Measurements from ENCODE around the gene ANKIB1.
A peak's percentile ranks its signal among the peaks of the same experiment; 100 is the strongest.
"Not testable (repeated sequence)": the region's sequence is repeated elsewhere in the genome, so short reads cannot be mapped to it uniquely, and the experiment has no call there.

Gene ANKIB1, protein sequence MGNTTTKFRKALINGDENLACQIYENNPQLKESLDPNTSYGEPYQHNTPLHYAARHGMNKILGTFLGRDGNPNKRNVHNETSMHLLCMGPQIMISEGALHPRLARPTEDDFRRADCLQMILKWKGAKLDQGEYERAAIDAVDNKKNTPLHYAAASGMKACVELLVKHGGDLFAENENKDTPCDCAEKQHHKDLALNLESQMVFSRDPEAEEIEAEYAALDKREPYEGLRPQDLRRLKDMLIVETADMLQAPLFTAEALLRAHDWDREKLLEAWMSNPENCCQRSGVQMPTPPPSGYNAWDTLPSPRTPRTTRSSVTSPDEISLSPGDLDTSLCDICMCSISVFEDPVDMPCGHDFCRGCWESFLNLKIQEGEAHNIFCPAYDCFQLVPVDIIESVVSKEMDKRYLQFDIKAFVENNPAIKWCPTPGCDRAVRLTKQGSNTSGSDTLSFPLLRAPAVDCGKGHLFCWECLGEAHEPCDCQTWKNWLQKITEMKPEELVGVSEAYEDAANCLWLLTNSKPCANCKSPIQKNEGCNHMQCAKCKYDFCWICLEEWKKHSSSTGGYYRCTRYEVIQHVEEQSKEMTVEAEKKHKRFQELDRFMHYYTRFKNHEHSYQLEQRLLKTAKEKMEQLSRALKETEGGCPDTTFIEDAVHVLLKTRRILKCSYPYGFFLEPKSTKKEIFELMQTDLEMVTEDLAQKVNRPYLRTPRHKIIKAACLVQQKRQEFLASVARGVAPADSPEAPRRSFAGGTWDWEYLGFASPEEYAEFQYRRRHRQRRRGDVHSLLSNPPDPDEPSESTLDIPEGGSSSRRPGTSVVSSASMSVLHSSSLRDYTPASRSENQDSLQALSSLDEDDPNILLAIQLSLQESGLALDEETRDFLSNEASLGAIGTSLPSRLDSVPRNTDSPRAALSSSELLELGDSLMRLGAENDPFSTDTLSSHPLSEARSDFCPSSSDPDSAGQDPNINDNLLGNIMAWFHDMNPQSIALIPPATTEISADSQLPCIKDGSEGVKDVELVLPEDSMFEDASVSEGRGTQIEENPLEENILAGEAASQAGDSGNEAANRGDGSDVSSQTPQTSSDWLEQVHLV

DNA sequence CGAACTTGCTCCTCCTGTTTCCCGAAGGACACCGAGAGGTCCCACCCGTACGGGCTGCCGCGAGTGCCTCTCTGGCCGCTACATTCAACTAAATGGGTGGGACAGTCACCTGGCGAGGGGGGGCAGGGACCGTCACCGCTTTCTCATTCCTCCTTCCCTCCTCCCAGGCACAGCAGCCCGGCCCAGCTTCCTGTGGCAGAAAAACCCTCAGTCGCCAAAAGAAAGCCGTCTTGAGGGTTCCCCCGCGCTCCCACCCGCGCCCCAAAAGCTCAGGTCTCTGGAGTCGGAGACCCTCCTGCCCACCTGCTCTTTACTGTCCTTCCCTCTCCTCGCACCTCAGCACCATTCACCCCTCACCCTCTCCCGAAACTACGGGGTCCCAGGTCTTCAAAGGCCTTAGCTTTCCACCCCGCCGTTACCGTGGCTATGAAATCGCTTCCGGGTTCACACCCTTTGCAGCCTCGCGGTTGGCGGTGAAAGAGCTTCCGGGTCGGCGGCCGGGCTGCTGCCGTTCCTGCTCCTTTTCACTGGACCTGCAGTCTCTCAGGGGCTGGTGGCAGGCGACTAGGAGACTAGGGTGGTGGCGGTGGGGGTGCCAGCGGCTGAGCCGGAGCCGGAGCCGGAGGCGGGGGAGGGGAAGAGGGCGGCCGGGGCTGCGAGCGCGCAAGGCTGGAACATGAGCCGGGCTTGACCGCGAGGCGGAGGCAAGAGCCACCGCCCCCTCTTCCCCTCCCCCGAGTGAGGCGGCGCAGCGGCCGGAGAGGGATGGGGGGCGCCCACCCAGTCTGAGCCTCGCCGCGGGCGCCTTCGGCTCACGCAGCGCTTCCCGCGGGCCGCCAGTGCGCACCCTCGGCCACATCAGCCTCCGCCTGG is at the start of gene ANKIB1, which contains the start of gene KRIT1:
TSS of gene ANKIB1 (plus strand) at position 488 of the 873 bp plus-strand sequence. CDS start 49,005 bp downstream, outside the sequence.
TSS of gene KRIT1 (minus strand) at position 428 of the 873 bp plus-strand sequence. CDS start 3,779 bp downstream, outside the sequence.
- peak; percentile 73 to 77 for DNase-seq

DNA sequence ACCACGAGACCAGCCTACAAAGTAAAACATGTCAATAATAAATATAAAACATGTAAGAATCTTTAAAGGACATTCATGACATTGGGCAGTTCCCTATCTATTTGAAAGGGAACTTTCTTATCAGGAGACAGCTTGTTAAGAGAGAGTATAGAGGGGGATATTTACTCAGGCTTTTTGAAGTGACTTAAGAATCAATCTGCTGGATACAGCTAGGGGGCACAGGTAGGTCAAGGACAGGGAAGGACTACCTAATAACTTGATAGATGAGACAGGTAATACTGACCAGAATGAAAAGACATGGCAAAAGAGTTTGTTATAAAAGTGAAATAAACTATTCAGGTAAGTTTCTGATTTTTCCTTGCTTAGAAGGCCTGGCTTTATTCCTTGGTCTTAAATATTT is 45.0 kb upstream of the ANKIB1 start:
- no peak for DNase-seq

DNA sequence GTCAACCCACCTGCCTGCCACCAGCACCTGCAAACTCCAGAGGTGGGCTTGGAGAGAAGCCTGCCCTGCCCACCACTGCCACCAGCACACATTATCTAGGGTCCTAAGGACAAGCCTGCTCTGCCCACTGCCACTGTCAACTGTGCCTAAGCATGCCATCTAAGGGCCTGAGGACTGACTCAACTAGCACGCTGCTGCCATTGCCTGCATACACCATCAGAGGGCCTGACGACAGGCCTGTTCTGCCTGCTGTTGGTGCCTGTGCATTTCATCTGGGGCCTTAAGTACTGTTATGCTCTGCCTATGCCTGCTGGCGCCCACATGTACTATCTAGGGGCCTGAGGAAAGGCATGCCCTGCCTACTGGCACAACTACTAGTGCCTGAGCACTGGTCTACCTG is 39.8 kb upstream of the ANKIB1 start:
- no peak for DNase-seq

DNA sequence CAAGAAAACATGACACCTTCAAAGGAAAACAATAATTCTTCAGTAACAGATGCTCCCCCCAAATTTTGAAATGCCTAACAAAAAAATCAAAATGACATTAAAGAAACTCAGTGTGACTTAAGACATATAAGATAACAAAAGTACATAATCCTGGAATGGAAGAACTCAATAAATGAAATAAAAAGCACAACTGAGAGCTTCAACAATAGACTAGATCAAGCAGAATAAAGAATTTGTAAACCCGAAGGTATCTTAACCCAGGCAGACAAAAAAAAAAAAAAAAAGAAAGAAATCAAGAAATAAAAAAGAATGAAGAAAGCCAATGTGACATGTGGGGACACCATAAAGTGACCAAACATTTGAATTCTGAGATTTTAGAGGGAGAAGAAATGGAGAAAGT is 39.1 kb upstream of the ANKIB1 start:
- DNase-seq, result no peak

DNA sequence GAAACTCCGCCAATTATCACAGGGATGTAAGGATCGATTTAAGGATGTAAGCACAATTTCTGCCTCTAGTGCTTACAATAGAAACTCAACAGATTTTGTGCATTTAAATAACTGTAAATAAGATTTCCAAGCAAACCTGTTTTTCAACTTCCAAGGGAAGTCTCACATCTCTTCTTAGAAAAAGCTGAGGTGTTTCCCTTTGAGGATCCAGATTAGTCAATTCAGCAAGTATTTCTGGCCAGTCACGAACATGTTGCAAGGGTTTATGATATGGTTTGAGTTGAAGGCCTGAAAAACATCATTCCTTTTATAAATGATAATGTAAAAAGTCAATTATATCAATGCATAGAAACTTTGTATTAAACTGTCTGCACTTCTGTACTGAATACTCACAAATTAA is 24.0 kb upstream of the ANKIB1 start:
- no peak for DNase-seq

DNA sequence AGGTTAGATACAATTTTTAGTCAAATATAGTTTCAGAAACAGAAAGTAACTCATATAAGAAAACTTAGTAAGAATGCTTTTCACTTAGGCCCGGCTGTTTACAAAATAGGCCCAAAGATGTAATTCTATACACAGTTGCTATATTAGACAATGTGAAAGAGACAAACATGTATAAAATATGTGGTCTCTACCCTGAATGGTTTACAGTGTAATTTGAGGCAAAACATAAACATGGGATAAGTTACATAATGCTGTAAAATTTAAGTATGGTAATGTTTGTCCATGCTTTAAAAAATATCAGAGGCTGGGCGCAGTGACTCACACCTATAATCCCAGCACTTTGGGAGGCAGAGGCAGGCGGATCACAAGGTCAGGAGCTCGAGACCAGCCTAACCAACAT is 18.8 kb upstream of the ANKIB1 start:
- DNase-seq, result no peak

DNA sequence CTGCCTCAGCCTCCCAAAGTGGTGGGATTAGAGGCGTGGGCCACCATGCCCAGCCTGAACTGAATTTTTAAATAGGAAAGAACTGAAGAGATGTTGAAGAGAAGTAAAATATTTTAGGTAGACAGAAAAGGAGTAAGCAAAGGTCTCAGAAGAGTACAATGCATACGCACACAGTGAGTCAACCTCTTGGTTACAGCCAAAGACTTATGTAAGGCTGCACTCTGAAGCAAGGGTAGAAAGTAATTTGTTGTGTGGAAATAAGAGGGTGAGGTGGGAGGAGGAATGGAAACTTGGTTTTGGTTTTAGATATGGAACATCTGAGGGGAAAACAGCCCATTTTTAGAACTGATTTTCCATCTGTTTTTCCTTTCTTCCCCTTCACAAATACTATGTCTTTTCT is 17.7 kb upstream of the ANKIB1 start:
- no peak for DNase-seq

DNA sequence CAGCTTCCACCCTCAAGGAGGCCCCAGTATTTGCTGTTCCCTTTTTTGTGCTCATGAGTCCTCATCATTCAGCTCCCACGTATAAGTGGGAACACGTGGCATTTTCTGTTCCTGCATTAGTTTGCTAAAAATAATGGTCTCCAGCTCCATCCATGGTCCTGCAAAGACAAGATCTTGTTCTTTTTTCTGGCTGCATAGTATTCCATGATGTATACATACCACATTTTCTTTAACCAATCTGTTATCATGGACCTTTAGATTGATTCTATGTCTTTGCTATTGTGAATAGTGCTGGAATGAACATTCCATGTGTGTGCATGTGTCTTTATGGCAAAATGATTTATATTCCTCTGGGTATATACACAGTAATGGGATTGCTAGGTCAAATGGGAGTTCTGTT is 17.0 kb upstream of the ANKIB1 start:
- no peak for DNase-seq

DNA sequence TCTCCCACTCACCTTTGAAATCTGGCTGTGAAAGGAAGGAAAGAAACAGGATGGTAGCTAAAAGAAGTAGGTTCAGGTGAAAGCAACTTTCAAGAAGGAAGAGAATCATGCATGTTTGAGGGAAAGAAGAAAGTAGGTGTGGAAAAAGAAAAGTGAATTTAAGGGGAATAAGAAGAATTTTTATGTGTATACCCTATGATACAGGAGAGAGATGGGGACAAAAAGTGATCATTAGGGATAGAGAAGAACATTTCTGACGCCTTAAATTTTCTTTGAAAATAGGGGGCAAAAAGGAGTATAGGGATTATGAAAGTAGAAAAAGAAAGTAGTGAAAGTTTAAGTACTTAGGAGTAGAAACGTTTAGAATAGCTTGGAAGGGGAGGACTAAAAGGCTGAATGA is 15.2 kb upstream of the ANKIB1 start:
- no peak for DNase-seq

DNA sequence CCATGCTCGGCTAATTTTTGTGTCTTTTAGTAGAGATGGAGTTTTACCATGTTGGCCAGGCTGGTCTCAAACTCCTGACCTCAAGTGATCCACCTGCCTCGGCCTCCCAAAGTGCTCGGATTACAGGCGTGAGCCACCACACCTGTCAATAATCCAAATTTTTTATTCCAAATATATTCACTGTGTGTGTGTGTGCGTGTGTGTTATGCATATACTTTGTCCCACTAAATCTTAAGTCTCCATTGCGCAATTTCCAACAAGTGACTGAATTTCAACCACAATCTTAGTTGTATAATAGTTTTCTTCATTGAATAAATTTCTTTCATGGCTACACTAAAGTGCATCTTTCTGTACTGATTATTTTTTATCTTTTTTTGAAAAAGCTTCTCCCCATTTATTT is 2.8 kb upstream of the ANKIB1 start:
- DNase-seq, result peak; percentile 15 to 47

DNA sequence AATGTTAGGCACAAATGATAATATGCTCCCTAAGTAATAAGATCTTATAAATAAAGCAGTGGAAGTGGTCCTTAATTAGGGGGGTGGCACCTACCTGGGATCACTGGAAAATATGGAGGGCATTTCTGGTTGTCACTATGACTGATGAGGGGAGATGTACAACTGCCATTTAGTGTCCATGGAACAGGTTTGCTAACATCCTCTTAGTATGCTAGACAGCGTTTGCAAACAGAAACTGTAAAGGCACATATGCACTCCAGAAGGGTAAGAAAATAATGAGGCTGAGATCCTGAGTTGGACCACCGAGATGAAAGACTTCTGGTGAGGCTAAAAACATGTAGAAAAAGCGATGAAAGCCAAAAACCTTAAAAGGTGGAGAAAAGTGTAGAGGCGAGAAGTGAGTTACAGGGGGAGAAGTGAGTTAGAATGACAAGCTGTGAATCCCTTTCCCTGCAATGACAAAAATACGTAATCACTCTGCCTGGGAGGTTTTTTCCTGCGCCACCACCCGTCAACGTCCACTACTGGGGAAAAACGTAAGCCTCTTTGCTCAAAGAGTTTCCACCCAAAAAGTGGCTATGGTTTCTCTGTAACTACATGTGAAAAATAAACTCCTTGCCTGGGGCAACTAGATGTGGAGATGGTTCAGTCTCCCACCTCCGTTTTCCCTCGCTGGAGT is 827 bp upstream of the ANKIB1 start:
- peak; percentile 31 to 43 for DNase-seq

DNA sequence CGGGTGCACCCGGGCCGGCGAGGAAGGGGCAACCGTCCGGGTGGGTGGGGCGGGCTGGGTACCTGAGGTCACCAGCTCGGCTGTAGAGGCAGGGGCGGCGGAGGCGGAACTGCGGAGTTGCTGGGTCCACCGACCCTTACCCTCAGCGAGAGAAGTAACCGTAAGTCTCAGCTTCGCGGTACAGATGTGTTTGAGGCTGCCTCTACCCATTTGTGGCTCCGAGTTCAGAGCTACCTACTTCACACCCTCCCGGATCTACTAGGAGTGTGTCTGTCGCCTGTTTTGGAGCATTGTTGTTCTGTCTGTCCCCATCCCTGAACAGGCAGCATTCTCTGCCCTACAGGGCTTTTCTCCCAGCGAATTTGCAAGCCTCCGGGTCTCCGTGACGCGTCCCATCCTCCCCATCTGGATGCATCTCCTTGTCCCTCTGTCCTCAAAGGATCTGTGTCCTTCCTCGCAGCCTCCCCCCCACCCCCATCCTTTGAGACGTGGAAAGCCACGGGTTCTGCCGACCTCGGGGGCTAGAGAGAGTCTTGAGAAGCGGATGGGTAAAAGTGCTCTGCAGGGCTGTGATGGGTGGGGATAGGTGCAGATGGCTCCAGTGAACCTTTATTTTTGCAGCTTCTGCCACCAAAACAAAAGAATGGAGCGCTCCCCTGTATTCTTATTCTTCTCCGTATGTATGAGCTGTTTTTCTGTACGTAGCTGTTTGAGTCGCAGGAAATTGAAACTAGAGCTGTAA is 757 bp downstream of the ANKIB1 start:
- no peak for DNase-seq

DNA sequence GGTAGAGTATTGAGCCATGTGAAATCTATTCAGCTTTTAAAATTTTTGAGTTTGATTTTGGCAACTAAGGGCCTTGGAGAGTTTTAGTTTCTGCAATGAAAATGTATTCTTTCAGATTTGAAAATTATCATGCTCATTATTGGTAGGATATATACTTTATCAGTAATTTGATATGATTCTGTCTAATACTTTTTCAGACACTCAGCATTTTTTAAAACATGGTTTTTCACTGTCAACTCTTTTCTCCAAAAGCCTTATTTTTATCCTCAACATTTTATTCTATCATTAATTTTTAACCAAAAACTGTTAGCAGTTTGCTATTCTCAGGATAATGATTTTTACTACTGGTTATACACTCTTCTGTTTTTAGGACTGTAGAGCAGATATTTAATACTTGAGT is 4.8 kb downstream of the ANKIB1 start:
- DNase-seq, result no peak

DNA sequence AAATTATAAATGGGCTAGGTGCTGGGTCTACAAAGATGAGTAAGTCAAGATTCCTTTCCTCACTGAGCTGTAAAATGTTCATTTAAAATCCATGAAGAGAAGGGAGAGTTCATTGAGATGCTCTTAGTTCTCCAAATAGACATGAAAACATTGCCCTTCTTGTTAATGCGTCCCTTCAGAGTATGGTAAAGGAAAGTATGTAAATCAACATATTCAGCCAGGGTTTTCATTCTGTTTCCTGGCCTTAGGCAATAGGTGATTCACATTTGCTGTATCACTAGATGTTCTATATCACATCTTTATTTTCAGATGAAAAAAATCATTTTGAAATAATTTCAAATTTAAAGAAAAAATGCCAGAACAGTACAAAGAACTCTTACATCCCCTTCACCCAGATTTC is 5.4 kb downstream of the ANKIB1 start:
- no peak for DNase-seq

DNA sequence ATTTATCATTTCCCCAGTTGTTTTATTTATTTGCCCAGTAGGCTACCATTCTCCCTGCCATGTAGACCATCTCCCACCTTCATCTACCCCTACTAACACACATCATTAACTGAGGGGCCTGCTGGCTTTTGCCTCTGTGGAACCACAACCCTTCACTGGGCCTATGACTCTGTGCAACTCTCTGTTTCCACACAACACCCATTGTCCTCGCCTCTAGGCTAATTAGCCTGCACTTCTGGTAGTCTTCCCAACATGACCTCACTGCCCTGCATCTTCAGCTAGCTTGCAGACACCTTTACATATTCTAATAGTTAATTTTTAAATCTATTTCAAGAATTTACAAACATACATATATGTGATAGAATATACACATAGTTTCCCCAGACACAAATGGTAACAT is 7.5 kb downstream of the ANKIB1 start:
- no peak for DNase-seq

DNA sequence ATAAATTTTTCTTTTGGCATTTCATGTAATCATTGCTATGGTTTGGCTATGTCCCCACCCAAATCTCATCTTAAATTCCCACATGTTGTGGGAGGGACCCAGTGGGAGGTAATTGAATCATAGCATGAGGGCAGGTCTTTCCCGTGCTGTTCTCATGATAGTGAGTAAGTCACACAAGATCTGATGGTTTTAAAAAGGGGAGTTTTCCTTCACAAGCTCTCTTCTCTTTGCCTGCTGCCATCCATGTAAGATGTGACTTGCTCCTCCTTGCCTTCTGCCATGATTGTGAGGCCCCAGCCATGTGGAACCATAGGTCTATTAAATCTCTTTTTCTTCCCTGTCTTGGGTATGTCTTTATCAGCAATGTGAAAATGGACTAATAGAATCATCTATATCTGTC is 9.0 kb downstream of the ANKIB1 start:
- DNase-seq, result not testable (repeated sequence)

DNA sequence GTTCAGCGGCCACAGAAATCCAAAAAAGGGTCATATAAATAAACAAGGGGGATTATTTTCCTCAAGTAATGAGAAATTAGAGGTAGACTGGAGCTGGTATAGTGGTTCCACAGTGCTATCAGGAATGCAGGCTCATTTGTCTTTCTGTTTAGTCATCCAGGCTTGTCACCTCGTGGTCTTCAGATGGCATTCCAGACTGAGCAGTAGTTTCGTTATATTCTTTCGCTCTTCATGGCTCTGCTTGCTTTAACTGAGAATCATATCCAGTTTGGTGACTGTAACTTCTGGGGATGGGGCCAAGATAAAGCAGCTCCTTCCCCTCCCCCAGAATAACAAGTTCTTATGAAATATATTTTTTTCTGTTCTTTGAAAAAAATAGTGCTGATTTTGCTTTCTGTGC is 9.5 kb downstream of the ANKIB1 start:
- DNase-seq, result no peak

DNA sequence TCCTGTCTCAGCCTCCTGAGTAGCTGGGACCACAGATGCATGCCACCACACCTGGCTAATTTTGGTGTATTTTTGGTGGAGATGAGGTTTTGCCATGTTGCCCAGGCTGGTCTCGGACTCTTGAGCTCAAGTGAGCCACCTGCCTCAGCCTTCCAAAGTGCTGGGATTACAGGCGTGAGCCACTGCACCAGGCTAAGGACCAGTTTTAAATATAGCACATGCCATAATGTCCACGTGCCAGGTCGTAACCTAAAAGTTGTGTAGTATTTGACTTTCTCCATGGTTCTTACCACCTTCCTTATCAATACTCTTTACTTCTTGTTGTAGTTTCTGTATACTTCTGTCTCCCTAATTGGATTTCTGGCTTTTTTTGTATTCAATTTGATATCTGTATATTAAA is 13.3 kb downstream of the ANKIB1 start:
- no peak for DNase-seq

DNA sequence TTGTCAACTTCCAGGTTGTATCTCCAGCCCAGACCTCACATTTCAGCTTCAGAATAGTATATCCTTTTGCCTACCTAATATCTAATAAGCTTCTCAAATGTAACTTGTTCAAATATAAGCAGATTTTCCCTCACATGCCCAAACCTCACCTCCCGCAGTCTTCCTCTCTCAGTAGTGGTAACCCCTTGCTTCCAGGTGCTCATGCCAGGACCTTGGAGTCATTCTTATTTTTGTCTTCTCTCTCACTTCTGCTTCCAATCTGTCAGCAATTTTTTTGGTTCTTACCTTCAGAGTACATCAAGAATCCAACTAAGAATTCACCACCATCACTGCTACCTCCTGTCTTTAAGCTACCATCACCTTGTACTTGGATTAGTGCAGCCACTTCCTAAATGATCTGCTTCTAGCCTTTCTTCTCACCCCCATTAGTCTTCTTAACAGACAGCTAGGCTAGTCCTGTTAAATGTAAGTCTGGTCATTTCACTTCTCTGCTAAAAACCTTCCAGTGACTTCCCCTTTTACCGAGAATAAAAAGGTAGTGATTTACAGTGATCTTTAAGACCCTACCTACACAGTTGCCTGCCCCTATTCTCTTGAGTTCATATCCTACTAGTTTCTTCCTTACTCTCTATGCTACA is 14.0 kb downstream of the ANKIB1 start:
- DNase-seq, result no peak

DNA sequence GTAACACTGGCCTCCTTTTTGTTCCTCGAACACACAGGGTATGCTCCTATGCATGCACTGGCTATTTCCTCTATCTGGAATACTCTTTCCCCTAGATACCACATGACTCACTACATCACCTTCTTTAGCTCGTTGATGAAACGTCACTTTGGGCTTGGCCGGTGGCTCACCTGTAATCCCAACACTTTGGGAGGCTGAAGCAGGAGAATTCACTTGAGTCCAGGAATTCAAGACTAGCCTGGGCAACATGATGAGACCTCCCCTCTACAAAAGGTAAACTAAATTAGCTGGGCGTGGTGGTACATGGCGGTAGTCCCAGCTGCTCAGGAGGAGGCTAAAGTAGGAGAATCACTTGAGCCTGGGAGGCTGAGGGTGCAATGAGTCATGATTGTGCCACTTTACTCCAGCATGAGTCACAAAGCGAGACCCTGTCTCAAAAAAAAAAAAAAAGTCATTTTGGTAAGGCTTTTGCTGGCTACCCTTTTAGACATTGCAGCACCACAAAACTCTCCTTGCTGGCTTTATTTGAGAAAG is 14.5 kb downstream of the ANKIB1 start:
- DNase-seq, result no peak

All from AML-193 (cell line).